Neural cell (in vitro differentiated cells): ENCODE results near the gene PLA2G2C. TPM values are rescaled to one million over a fixed set of nuclear protein-coding genes. Genes with fewer than 3 reads are reported as not detected.
"Not testable (repeated sequence)": the region's sequence is repeated elsewhere in the genome, so short reads cannot be mapped to it uniquely, and the experiment has no call there.

Experiments used
- H2AFZ ChIP-seq: fragments of 200-600, 300-800 bp; sonication (generic), shearing (Covaris generic); 2 replicates; pipeline ENCODE4 v1.6.0; 2014; ENCODE audit warnings: low read depth, mild to moderate bottlenecking, antibody characterized with exemption, low read length, moderate library complexity
- H3F3A ChIP-seq: fragments of 200-600 bp; shearing (Covaris generic); 2 replicates; pipeline ENCODE4 v1.6.1; 2016; ENCODE audit warnings: mild to moderate bottlenecking, moderate library complexity, mixed read lengths, antibody characterized with exemption, low read length; ENCODE audit not compliant: insufficient read depth, poor library complexity, severe bottlenecking
- H3K27ac ChIP-seq: fragments of 200-600, 300-800 bp; sonication (generic), shearing (Covaris generic); 2 replicates; pipeline ENCODE4 v1.5.1; 2014; ENCODE audit warnings: mild to moderate bottlenecking, low read length, moderate library complexity
- H3K27me3 ChIP-seq: fragments of 300-800, 200-600 bp; sonication (generic), shearing (Covaris generic); 2 replicates; pipeline ENCODE4 v1.6.0; 2014; ENCODE audit warnings: mild to moderate bottlenecking, low read depth, low read length, moderate library complexity; ENCODE audit not compliant: insufficient read depth
- H3K36me3 ChIP-seq: fragments of 300-800, 200-600 bp; sonication (generic), shearing (Covaris generic); 2 replicates; pipeline ENCODE4 v1.5.1; 2014; ENCODE audit warnings: mild to moderate bottlenecking, antibody characterized with exemption, low read length, moderate library complexity; ENCODE audit not compliant: insufficient read depth
- H3K4me2 ChIP-seq: fragments of 300-800, 200-600 bp; sonication (generic), shearing (Covaris generic); 2 replicates; pipeline ENCODE4 v1.6.0; 2014; ENCODE audit warnings: mild to moderate bottlenecking, low read length
- H3K4me3 ChIP-seq: fragments of 300-800, 200-600 bp; sonication (generic), shearing (Covaris generic); 2 replicates; pipeline ENCODE4 v1.5.1; 2014; ENCODE audit warnings: mild to moderate bottlenecking, low read length, moderate library complexity
- H3K79me2 ChIP-seq: fragments of 200-600 bp; shearing (Covaris generic); replicated peaks from 2 replicates; pipeline ENCODE4 v1.6.0; 2014; ENCODE audit warnings: mild to moderate bottlenecking, low read length, moderate library complexity; ENCODE audit not compliant: insufficient read depth
- H3K9ac ChIP-seq: fragments of 300-800, 200-600 bp; sonication (generic), shearing (Covaris generic); 2 replicates; pipeline ENCODE4 v1.6.1; 2016; ENCODE audit warnings: mild to moderate bottlenecking, low read length, mixed read lengths
- H3K9me2 ChIP-seq: fragments of 200-600 bp; shearing (Covaris generic); 2 replicates; pipeline ENCODE4 v1.6.1; 2016; ENCODE audit warnings: mild to moderate bottlenecking, low read length, mixed read lengths; ENCODE audit not compliant: insufficient read depth
- H3K9me3 ChIP-seq: fragments of 200-600, 300-800 bp; sonication (generic), shearing (Covaris generic); 2 replicates; pipeline ENCODE4 v1.6.1; 2016; ENCODE audit warnings: mild to moderate bottlenecking, mixed run types, low read length, moderate library complexity, mixed read lengths
- H4K20me1 ChIP-seq: fragments of 200-600 bp; shearing (Covaris generic); 2 replicates; pipeline ENCODE4 v1.6.1; 2016; ENCODE audit warnings: mild to moderate bottlenecking, mixed run types; ENCODE audit not compliant: insufficient read depth
- CTCF ChIP-seq: fragments of 450-650 bp; IDR thresholded peaks from 2 replicates; pipeline ENCODE4 v1.5.1; 2014; ENCODE audit warnings: antibody characterized with exemption, mild to moderate bottlenecking, moderate library complexity; ENCODE audit not compliant: poor library complexity, severe bottlenecking
- EP300 ChIP-seq: fragments of 450-650 bp; conservative IDR thresholded peaks from 2 replicates; pipeline ENCODE4 v1.6.1; 2014; ENCODE audit warnings: antibody characterized with exemption, mild to moderate bottlenecking, moderate library complexity; ENCODE audit not compliant: poor library complexity, severe bottlenecking
- EZH2 ChIP-seq: fragments of 200-600, 300-800 bp; shearing (Covaris generic), sonication (generic); IDR thresholded peaks from 2 replicates; pipeline ENCODE4 v1.6.1; 2014; ENCODE audit warnings: antibody characterized with exemption, low read length, borderline replicate concordance, mild to moderate bottlenecking; ENCODE audit not compliant: insufficient read depth, poor library complexity, severe bottlenecking
- MXI1 ChIP-seq: fragments of 450-650 bp; conservative IDR thresholded peaks from 2 replicates; pipeline ENCODE4 v1.6.1; 2014; ENCODE audit warnings: antibody characterized with exemption, mild to moderate bottlenecking; ENCODE audit not compliant: poor library complexity, severe bottlenecking
- POLR2AphosphoS5 ChIP-seq: IDR thresholded peaks from 2 replicates; pipeline ENCODE4 v1.6.1; 2012
- RAD21 ChIP-seq: fragments of 450-650 bp; conservative IDR thresholded peaks from 2 replicates; pipeline ENCODE4 v1.6.1; 2014; ENCODE audit warnings: antibody characterized with exemption, mild to moderate bottlenecking, moderate library complexity
- REST ChIP-seq: IDR thresholded peaks from 2 replicates; pipeline ENCODE4 v1.6.1; 2012; ENCODE audit warnings: borderline replicate concordance
- SMC3 ChIP-seq: fragments of 450-650 bp; conservative IDR thresholded peaks from 2 replicates; pipeline ENCODE4 v1.6.1; 2014; ENCODE audit warnings: antibody characterized with exemption, mild to moderate bottlenecking, moderate library complexity; ENCODE audit not compliant: poor library complexity
- TAF1 ChIP-seq: IDR thresholded peaks from 2 replicates; pipeline ENCODE4 v1.6.1; 2012; ENCODE audit warnings: low read depth
- polyA plus RNA-seq: library from polyadenylated mRNA; depleted of rRNA; stranded (reverse); fragments of >200 nt; gene quantifications from 2 replicates; pipeline ENCODE4 v1.2.3, GENCODE V29; 2014

Gene PLA2G2C
- polyA plus RNA-seq, 1 donor from 2014 or later: not detected

GRCh38 chr1:20134995-20135394 is 51.3 kb downstream of the PLA2G2C start:
- Histone ChIP-seq H3K4me3 (no peak overlapping the region), H3F3A (no peaks in the 10 kb centered on the region), H4K20me1 (no peaks in the 10 kb centered on the region), H3K9me3 (no peaks in the 10 kb centered on the region), H3K9ac (no peak overlapping the region), H3K9me2 (no peaks in the 10 kb centered on the region), H3K36me3 (no peaks in the 10 kb centered on the region), H3K27ac (no peak overlapping the region), H3K79me2 (no peaks in the 10 kb centered on the region), H3K27me3 (no peaks in the 10 kb centered on the region), H3K4me2 (no peak overlapping the region), H2AFZ (no peak overlapping the region)
- TF ChIP-seq MXI1: no peak
- no peak for TF ChIP-seq EP300
- no peak for TF ChIP-seq EZH2
- no peak for TF ChIP-seq CTCF
- TF ChIP-seq TAF1: no peak
- no peak for TF ChIP-seq POLR2AphosphoS5

DNA sequence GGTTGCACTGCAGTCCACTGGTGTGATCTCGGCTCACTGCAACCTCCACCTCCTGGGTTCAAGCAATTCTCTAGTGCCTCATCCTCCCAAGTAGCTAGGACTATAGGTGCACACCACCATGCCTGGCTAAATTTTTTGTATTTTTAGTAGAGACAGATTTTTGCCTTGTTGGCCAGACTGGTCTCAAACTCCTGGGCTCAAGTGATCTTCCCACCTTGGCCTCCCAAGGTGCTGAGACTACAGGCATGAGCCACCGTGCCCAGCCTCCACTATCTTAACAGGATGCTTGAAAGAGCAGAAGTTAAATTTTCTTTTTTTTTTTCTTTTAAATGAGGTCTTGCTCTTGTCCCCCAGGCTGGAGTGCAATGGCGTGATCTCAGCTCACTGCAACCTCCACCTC is 55.8 kb downstream of the PLA2G2C start:
- not testable (repeated sequence) for H3K79me2 ChIP-seq, H3K9ac ChIP-seq, H3K27me3 ChIP-seq, H3K4me2 ChIP-seq, H3K4me3 ChIP-seq, H3F3A ChIP-seq, H4K20me1 ChIP-seq, H3K9me2 ChIP-seq, H3K9me3 ChIP-seq, H3K27ac ChIP-seq, H2AFZ ChIP-seq, H3K36me3 ChIP-seq

GRCh38 chr1:20126806-20127440 is 59.4 kb downstream of the PLA2G2C start:
- Histone ChIP-seq H3K4me2 (no peak overlapping the region), H3F3A (no peaks in the 10 kb centered on the region), H4K20me1 (no peaks in the 10 kb centered on the region), H3K9ac (no peak overlapping the region), H3K36me3 (no peaks in the 10 kb centered on the region), H3K9me2 (no peaks in the 10 kb centered on the region), H2AFZ (no peak overlapping the region), H3K79me2 (no peaks in the 10 kb centered on the region), H3K9me3 (no peaks in the 10 kb centered on the region), H3K27me3 (no peaks in the 10 kb centered on the region), H3K4me3 (no peak overlapping the region), H3K27ac (no peak overlapping the region)
- TF ChIP-seq TAF1 (no peak), EZH2 (no peak), RAD21 (no peak), CTCF (no peak), MXI1 (no peak), REST (no peak), SMC3 (no peak)
